ENCODE measurements around the gene OSGEPL1. TPM values are rescaled to one million over a fixed set of nuclear protein-coding genes. Genes with fewer than 3 reads are reported as not detected.

The OSGEPL1 gene
- total and polyA plus RNA-seq, 4 donors = 3.3 to 14.8 (median 6.4) TPM

DNA sequence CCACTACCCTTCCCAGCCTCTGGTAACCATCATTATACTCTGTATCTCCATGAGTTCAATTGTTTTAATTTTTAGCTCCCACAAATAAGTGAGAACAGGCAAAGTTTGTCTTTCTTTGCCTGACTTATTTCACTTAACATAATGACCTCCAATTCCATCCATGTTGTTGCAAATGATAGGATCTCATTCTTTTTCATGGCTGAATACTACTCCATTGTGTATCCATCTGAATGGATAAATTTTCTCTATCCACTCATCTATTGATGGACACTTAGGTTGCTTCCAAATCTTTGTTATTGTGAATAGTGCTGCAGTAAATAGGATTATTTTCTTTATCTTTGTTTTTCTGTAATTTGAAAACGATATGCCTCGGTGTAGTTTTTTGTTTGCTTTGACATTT, 61.9 kb downstream of the OSGEPL1 start:
- TF ChIP-seq, protein P1, sequence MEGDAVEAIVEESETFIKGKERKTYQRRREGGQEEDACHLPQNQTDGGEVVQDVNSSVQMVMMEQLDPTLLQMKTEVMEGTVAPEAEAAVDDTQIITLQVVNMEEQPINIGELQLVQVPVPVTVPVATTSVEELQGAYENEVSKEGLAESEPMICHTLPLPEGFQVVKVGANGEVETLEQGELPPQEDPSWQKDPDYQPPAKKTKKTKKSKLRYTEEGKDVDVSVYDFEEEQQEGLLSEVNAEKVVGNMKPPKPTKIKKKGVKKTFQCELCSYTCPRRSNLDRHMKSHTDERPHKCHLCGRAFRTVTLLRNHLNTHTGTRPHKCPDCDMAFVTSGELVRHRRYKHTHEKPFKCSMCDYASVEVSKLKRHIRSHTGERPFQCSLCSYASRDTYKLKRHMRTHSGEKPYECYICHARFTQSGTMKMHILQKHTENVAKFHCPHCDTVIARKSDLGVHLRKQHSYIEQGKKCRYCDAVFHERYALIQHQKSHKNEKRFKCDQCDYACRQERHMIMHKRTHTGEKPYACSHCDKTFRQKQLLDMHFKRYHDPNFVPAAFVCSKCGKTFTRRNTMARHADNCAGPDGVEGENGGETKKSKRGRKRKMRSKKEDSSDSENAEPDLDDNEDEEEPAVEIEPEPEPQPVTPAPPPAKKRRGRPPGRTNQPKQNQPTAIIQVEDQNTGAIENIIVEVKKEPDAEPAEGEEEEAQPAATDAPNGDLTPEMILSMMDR (IDR thresholded peaks at IDR 0.05; ENCODE audit: control extremely low read depth, extremely low read depth) = no peak
- Histone ChIP-seq H3K4me3 (no peak overlapping the region), H3K9me3 (ENCODE audit: control insufficient read depth in 4 of 4, insufficient read depth in 3 of 4, low read length in 3 of 4) (no peaks in the 10 kb centered on the region), H3K9ac (ENCODE audit: insufficient read depth in 1 of 2, low read length in 2 of 2) (no peak overlapping the region), H3K36me3 (ENCODE audit: control insufficient read depth in 4 of 4, insufficient read depth in 4 of 4, low read length in 4 of 4) (no peaks in the 10 kb centered on the region), H3K27me3 (ENCODE audit: control insufficient read depth in 3 of 3, insufficient read depth in 3 of 3, low read length in 2 of 3) (no peaks in the 10 kb centered on the region), H3K4me1 (ENCODE audit: control insufficient read depth in 5 of 5, insufficient read depth in 5 of 5, low read length in 5 of 5) (no peaks in the 10 kb centered on the region), H3K27ac (ENCODE audit: low read depth in 1 of 2, low read length in 1 of 2) (no peak overlapping the region)
- no peak for ATAC-seq (ENCODE audit: insufficient read depth, low FRiP score)
- WGBS, 2 donors = 49% methylated on average over 2 of the region's 2 CpGs
- DNase-seq = no peak

DNA sequence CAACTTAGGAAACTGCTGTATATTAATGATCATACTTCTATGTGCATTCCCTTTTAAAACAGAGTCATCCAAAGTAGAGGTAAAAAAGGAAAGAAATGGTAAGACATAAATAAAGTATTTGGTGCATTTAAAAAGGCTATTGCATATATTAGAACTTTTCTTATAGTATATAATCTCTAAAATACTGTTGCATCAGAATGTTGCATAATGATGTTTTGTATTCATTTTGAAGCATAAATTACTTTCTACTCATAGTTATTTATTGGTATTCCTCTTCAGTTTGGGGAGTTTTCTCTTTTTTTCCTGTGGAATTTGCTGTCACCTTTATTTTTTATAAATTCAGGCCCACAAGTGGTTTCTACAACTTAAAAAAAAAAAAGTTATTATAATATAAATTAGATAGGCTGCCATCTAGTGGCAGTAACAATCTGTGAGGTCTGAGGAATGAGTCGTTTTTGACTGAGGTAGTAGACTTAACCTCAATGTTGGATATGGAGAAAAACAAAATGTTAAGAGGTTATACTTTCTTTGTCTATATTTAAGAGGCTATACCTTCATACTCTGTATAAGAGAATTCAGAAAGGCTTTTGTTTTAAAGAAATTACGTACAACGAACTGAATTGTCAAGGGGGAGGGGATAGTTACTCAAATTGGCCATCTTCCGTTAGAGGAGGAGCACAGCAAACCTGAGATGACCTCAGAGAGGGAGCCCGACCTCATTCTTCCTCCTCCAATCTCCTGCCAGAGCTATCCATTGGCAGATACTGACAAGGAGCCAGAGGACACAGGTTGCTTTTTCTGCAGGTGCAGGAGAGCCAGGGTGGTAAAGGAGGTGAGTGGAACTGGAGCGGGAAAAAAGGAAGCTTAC, 64.3 kb downstream of the OSGEPL1 start:
- H3K4me3 ChIP-seq = no peak overlapping the region
- H3K27ac ChIP-seq (ENCODE audit: low read depth in 1 of 2, low read length in 1 of 2) = no peak overlapping the region
- ATAC-seq (ENCODE audit: insufficient read depth, low FRiP score) (no peak), DNase-seq (peak; percentile 28 to 71 (median 68))
- H3K27me3 ChIP-seq (ENCODE audit: control insufficient read depth in 3 of 3, insufficient read depth in 3 of 3, low read length in 2 of 3) = no peaks in the 10 kb centered on the region
- no peaks in the 10 kb centered on the region for H3K9me3 ChIP-seq (ENCODE audit: control insufficient read depth in 4 of 4, insufficient read depth in 3 of 4, low read length in 3 of 4)
- H3K9ac ChIP-seq (ENCODE audit: insufficient read depth in 1 of 2, low read length in 2 of 2) = no peak overlapping the region
- H3K4me1 ChIP-seq (ENCODE audit: control insufficient read depth in 5 of 5, insufficient read depth in 5 of 5, low read length in 5 of 5) = no peaks in the 10 kb centered on the region
- 42 to 45% methylated on average over 6 of the region's 6 CpGs for WGBS, 2 donors
- no peaks in the 10 kb centered on the region for H3K36me3 ChIP-seq (ENCODE audit: control insufficient read depth in 4 of 4, insufficient read depth in 4 of 4, low read length in 4 of 4)
- TF ChIP-seq, protein P1 (IDR thresholded peaks at IDR 0.05; ENCODE audit: control extremely low read depth, extremely low read depth) = peak; percentile 11

Other genes starting within 250 kb of the OSGEPL1 start
- 100 to 1,000 TPM in 1 of 2 donors, 10 to 100 TPM in 1; 94.2 to 553 TPM for gene SLC40A1, start 182.0 kb downstream of the OSGEPL1 start, total RNA-seq
- gene SLC40A1, start 182.0 kb downstream of the OSGEPL1 start, polyA plus RNA-seq = 10 to 100 TPM; 50.2 to 57.4 TPM
- gene ASNSD1, start 101.3 kb downstream of the OSGEPL1 start, total RNA-seq = 10 to 100 TPM; 28.0 to 55.8 TPM
- gene ASNSD1, start 101.3 kb downstream of the OSGEPL1 start, polyA plus RNA-seq = 10 to 100 TPM; 28.7 to 31.4 TPM
- 10 to 100 TPM in 1 of 2 donors, 1 to 10 TPM in 1; 8.0 to 39.2 TPM for gene ANKAR, start 88.1 kb downstream of the OSGEPL1 start, total RNA-seq
- 1 to 10 TPM in 1 of 2 donors, under 1 TPM in 1; 0.95 to 4.0 TPM for gene ANKAR, start 88.1 kb downstream of the OSGEPL1 start, polyA plus RNA-seq
- gene ORMDL1, start 21.5 kb upstream of the OSGEPL1 start, total RNA-seq = 100 to 1,000 TPM in 1 of 2 donors, 10 to 100 TPM in 1; 42.6 to 118 TPM
- 100 to 1,000 TPM in 1 of 2 donors, 10 to 100 TPM in 1; 47.2 to 167 TPM for gene ORMDL1, start 21.5 kb upstream of the OSGEPL1 start, polyA plus RNA-seq
- gene PMS1, start 21.7 kb upstream of the OSGEPL1 start, total RNA-seq = 10 to 100 TPM; 21.3 to 40.3 TPM
- 10 to 100 TPM in 1 of 2 donors, 1 to 10 TPM in 1; 6.8 to 15.6 TPM for gene PMS1, start 21.7 kb upstream of the OSGEPL1 start, polyA plus RNA-seq

Data from lung (tissue), 12 donors.